LNCAP (cell line): ENCODE measurements around the gene SLAMF1.

Source experiments
- TF ChIP-seq, protein P1 (sequence below): fragments of 450-650 bp; IDR thresholded peaks from 2 replicates; pipeline ENCODE4 v1.5.1; 2017; ENCODE audit warnings: mild to moderate bottlenecking

SLAMF1 gene

GRCh38 chr1:160636076-160636475 lies 10.8 kb downstream of the SLAMF1 start:
- TF ChIP-seq, protein P1, sequence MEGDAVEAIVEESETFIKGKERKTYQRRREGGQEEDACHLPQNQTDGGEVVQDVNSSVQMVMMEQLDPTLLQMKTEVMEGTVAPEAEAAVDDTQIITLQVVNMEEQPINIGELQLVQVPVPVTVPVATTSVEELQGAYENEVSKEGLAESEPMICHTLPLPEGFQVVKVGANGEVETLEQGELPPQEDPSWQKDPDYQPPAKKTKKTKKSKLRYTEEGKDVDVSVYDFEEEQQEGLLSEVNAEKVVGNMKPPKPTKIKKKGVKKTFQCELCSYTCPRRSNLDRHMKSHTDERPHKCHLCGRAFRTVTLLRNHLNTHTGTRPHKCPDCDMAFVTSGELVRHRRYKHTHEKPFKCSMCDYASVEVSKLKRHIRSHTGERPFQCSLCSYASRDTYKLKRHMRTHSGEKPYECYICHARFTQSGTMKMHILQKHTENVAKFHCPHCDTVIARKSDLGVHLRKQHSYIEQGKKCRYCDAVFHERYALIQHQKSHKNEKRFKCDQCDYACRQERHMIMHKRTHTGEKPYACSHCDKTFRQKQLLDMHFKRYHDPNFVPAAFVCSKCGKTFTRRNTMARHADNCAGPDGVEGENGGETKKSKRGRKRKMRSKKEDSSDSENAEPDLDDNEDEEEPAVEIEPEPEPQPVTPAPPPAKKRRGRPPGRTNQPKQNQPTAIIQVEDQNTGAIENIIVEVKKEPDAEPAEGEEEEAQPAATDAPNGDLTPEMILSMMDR, result no peak

- TF ChIP-seq, protein P1, result no peak
Measured at GRCh38 chr1:160634543-160635491, 12.0 kb downstream of the SLAMF1 start.

DNA sequence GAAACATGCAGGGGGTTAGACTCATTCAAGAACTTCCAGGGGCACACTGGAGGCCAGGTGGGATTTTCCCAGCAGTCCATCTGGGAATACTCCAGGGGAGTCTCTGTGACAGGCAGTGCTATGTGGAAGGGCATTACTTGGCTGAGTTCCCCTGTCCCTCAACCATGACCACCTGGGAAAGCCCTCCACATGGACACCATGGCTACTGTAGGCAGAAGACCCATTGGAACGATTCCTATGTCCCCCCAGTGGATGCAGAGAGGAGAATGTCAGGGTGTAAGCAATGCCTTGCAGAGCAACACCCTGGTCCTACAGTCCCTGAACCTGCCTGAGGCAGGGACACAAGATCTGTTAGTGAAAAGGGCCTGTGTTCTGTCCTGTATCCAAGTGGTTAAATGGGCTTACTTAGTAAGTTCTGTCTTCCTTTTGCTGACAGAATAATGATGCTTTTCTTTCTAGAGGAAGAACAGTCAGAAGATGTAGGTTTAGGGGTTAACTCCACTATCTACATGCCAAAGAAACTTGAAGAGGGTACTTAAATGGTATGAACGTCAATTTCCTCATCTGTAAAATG lies 13.4 kb downstream of the SLAMF1 start:
- TF ChIP-seq, protein P1, result no peak

GRCh38 chr1:160631983-160632625 lies 14.7 kb downstream of the SLAMF1 start:
- TF ChIP-seq, protein P1, result no peak

GRCh38 chr1:160630523-160631451 lies 16.1 kb downstream of the SLAMF1 start:
- TF ChIP-seq, protein P1, result no peak

DNA sequence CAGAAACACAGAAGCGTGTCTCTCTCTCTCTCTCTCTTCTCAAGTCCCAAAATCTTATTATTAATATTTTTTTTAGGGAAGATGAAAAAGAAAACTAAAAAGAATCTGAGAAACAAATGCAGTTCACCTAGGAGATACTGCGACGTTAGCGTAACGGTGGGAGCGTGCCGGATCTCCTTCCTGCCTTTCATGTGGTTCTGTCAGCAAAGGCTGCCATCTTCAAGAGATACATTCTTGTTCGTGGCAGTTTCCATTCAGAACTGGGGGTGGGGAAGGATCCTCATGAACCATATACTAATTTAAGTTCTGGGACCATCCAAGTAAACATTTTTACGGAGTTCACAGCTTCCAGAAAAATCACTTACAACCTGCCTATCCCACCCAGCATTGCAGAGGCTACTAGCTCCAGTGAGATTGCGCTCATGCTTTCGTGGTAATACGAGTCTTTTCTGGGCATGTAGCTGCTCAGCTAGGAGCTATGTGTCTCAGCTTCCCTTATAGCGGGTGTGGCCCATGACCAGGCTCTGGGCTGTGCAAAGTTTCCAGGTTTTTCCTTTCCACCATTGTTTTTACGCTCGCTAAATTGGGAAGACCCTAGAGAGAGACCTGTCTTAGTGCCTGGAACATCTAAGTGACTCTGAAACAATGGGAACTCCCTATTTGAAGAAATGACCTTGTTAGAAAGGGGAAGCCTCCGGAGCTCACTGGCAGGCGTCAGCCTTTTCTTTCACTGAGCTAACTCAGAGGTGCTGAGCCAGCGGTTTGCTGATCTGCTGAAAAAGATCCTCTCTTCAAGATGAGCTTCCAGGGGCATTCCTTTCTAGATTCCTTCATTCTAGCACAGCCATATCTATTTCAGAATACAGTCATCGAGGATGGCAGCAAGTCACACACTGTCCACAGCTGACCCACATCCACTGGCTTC lies 17.3 kb downstream of the SLAMF1 start:
- TF ChIP-seq, protein P1, result no peak
